ENCODE data around the gene TBC1D22A.

Gene TBC1D22A

DNA sequence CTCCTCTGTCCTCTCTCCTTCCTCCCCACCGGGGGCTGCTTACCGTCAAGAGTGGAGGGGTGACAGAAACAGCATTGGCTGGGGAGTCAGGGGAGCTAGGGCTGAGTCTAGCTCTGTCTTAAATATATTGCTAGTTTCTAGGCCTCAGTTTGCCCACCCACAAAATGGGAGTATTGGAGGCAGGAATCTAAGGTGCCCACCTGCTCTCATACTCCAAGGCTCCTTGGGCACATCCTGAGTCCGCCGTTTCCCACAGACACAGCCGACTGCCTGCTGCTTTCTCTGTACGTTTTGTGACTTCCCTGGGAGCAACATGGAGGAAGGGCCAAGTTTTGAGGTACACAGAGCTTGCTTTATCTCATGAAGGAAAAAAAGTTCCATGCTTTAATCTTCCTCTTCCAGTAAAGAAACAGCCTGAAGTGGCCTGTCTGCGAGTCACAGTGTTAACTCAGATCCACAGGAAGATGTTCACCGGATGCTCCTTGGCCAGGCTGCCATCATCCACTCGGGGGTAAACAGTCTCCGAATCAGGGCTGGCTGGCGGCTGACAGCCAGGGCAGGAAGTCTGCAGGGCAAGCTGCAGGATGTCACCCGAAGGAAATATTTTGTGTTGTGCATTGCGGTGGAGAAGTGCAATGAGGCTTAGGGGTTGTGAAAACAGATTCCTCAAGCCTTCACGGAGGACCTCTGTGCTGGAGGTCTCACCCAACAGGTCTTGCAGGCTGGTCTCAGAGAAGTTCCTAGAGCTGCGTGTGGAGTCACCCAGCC lies 13.4 kb upstream of the TBC1D22A start:
- Histone ChIP-seq H3K4me3 (ENCODE audit: low read length) (no peak overlapping the region), H3K9me3 (replicated peaks; ENCODE audit: low read length) (no peaks in the 10 kb centered on the region), H3K27me3 (ENCODE audit: control insufficient read depth, insufficient read depth, low read length) (peaks cover 12% of the 10 kb centered on the region), H3K9ac (ENCODE audit: low read depth, low read length) (no peak overlapping the region), H3K36me3 (ENCODE audit: insufficient read depth, low read length) (no peaks in the 10 kb centered on the region), H3K4me2 (ENCODE audit: low read length) (no peak overlapping the region), H3K4me1 (ENCODE audit: control insufficient read depth, insufficient read depth, low read length) (peaks cover 35% of the 10 kb centered on the region)

DNA sequence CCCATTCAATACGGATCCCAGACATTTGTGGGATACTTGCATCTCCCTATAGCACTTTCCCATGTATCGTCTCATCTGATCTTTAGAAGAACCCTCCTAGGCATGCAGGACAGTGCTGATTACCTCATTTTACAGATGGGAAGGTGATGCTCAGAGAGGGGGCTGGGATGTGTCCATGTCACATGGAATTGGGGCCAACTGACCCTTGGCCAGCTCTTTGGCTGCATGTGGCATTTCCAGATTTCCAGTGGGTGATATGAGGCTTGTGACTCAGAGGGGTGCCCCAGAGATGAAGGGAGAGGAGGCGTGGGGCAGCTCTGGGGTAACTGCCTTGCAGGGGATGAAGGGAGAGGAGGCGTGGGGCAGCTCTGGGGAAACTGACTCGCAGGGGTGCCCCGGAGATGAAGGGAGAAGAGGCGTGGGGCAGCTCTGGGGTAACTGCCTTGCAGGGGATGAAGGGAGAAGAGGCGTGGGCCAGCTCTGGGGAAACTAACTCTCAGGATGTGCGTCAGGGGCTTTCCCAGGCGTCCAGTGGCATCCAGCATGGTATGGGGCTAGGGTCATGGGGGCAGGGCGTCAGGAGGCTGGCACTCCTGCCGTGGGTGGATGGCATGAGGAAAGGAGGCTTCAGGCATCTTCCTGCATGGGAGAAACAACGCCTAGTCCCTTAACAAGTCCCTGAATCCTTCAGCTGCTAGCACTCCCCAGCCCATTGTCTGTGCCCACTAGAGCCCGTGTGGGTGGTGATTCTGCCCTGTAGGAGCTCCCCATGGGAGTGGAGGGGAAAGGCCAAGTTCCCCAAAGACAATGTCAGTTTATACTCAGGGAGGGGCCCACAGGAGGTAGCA lies 12.5 kb upstream of the TBC1D22A start:
- Histone ChIP-seq H3K9me3 (replicated peaks; ENCODE audit: low read length) (no peaks in the 10 kb centered on the region), H3K27me3 (ENCODE audit: control insufficient read depth, insufficient read depth, low read length) (peaks cover 12% of the 10 kb centered on the region), H3K4me2 (ENCODE audit: low read length) (no peak overlapping the region), H3K4me1 (ENCODE audit: control insufficient read depth, insufficient read depth, low read length) (peaks cover 42% of the 10 kb centered on the region), H3K9ac (ENCODE audit: low read depth, low read length) (no peak overlapping the region), H3K36me3 (ENCODE audit: insufficient read depth, low read length) (no peaks in the 10 kb centered on the region), H3K4me3 (ENCODE audit: low read length) (no peak overlapping the region)

DNA sequence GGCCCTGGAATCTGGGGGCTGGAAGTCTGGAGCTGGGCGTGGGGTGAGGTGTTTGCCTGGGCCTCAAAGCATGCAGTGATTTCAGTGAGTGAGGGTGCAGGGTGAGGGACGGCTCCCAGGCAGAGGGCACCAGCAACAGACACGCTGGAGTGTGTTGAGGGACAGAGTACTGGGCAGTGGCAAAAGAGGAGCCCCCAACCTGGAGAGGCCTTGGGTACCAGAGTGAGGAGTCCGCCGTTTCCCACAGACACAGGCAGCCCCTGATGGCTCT lies 12.0 kb upstream of the TBC1D22A start:
- H3K36me3 ChIP-seq (ENCODE audit: insufficient read depth, low read length): no peaks in the 10 kb centered on the region
- no peaks in the 10 kb centered on the region for H3K9me3 ChIP-seq (replicated peaks; ENCODE audit: low read length)
- H3K27me3 ChIP-seq (ENCODE audit: control insufficient read depth, insufficient read depth, low read length): peaks cover 12% of the 10 kb centered on the region
- H3K4me2 ChIP-seq (ENCODE audit: low read length): no peak overlapping the region
- no peak overlapping the region for H3K4me3 ChIP-seq (ENCODE audit: low read length)
- H3K9ac ChIP-seq (ENCODE audit: low read depth, low read length): no peak overlapping the region
- H3K4me1 ChIP-seq (ENCODE audit: control insufficient read depth, insufficient read depth, low read length): peaks cover 43% of the 10 kb centered on the region

DNA sequence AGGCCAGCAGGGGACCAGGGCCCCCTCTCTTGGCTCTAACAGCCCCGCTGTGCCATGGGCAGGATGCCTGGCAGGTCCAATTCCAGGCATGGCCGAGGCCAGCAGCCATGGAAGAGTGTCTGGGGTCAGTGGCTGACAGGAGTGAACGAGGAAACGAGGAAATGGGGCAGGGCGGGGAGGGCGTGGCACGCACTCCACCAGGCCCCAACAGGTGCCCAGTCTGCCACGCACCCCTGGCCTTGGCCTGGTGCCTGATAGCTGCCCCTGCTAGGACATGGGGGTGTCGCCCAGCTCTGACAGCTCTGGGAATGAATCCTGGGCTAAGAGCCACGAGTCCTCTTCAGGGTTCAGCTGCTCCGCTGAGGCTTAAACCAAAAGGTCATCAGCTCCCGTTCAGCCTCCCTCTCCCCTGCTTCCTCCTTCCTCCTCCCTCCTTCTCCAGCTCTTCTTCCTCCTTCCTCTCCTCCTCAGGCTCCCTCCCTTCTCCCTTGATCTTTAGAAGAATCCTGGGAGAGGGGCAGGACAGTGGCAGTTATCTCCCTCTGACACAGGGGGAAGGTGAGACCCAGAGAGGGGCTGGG lies 11.5 kb upstream of the TBC1D22A start:
- peaks cover 43% of the 10 kb centered on the region for H3K4me1 ChIP-seq (ENCODE audit: control insufficient read depth, insufficient read depth, low read length)
- no peaks in the 10 kb centered on the region for H3K9me3 ChIP-seq (replicated peaks; ENCODE audit: low read length)
- H3K27me3 ChIP-seq (ENCODE audit: control insufficient read depth, insufficient read depth, low read length): peaks cover 12% of the 10 kb centered on the region
- H3K4me2 ChIP-seq (ENCODE audit: low read length): no peak overlapping the region
- H3K4me3 ChIP-seq (ENCODE audit: low read length): no peak overlapping the region
- H3K9ac ChIP-seq (ENCODE audit: low read depth, low read length): no peak overlapping the region
- no peaks in the 10 kb centered on the region for H3K36me3 ChIP-seq (ENCODE audit: insufficient read depth, low read length)

DNA sequence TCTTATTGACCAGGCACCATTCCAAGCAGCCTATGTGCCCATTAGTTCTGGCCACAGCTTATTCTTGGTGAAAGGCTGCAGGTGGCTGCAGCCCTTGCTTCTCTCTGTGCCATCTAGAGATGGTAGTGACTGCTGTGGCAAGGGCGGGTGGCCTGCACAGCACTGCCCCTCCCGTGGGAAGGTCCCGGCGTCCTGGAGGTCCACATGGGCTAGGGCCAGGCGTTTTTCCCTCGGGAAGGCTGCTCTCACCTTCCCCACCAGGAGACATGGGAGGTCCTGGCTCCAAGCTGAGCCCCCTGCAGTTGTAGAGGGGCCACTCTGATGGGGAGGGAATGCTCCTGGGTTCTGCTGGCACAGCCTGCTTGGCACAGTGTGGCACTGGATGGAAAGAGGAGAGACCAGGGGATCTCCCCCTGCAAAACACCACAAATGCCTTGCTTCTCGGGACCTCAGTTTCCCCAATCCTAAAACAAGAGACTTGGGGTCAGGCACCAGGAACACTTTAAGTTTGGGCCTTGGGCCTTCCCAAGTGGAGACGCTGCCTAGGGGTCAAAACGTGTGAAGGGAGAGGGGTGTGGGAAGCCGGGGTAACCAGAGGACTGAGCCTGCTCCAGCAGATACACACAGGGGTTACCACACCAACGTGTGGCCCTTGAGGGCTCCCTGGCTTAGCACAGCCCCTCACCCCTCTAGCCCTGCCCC lies 10.0 kb upstream of the TBC1D22A start:
- Histone ChIP-seq H3K36me3 (ENCODE audit: insufficient read depth, low read length) (no peaks in the 10 kb centered on the region), H3K4me3 (ENCODE audit: low read length) (no peak overlapping the region), H3K9me3 (replicated peaks; ENCODE audit: low read length) (no peaks in the 10 kb centered on the region), H3K9ac (ENCODE audit: low read depth, low read length) (no peak overlapping the region), H3K4me1 (ENCODE audit: control insufficient read depth, insufficient read depth, low read length) (peaks cover 43% of the 10 kb centered on the region), H3K4me2 (ENCODE audit: low read length) (no peak overlapping the region), H3K27me3 (ENCODE audit: control insufficient read depth, insufficient read depth, low read length) (peaks cover 6% of the 10 kb centered on the region)

DNA sequence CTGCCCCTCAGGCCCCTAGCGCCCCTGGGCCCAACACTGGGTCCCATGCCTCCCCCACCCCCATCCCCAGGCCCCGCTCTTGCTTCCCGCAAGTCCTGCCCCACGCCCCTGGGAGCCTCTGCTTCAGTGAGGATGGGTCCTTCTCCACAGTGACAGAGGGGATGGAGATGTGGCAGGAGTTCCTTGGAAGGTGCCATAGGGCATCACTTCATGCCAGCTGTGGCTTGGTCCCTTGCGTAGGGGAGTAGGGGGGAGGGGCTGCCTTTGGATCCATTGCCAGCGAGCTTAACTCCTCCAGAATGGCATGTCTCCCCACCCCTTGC lies 9.5 kb upstream of the TBC1D22A start:
- peaks cover 43% of the 10 kb centered on the region for H3K4me1 ChIP-seq (ENCODE audit: control insufficient read depth, insufficient read depth, low read length)

DNA sequence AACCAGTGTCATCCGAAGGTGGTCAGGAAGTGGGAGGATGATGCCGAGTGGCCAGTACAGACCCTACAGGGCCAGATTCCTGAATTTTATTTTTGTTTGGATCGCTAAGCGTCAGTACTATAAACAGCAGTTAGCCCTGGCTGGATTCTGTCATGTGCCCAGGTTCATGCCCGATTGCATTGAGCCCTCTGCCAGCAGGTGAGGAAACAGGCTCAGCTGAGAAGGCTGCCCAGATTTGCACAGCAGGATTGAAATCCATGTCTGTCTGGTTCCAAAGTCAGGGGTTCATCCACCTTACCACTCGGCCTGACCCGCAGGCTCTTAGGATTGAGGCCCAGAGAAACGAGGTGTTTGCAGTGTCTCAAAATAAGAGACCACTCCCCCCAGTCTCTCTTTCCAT lies 9.1 kb upstream of the TBC1D22A start:
- Histone ChIP-seq H3K4me2 (ENCODE audit: low read length) (peak overlapping the region; percentile 75), H3K4me1 (ENCODE audit: control insufficient read depth, insufficient read depth, low read length) (peaks cover 43% of the 10 kb centered on the region), H3K4me3 (ENCODE audit: low read length) (peak overlapping the region; percentile 38), H3K9me3 (replicated peaks; ENCODE audit: low read length) (no peaks in the 10 kb centered on the region), H3K36me3 (ENCODE audit: insufficient read depth, low read length) (no peaks in the 10 kb centered on the region), H3K9ac (ENCODE audit: low read depth, low read length) (peak overlapping the region; percentile 84), H3K27me3 (ENCODE audit: control insufficient read depth, insufficient read depth, low read length) (no peaks in the 10 kb centered on the region)

More for the DNA sequence above, 9.5 kb upstream of the TBC1D22A start:
- no peak overlapping the region for H3K9ac ChIP-seq (ENCODE audit: low read depth, low read length)
- H3K4me3 ChIP-seq (ENCODE audit: low read length): no peak overlapping the region
- no peaks in the 10 kb centered on the region for H3K9me3 ChIP-seq (replicated peaks; ENCODE audit: low read length)
- no peaks in the 10 kb centered on the region for H3K36me3 ChIP-seq (ENCODE audit: insufficient read depth, low read length)
- peaks cover 1% of the 10 kb centered on the region for H3K27me3 ChIP-seq (ENCODE audit: control insufficient read depth, insufficient read depth, low read length)
- no peak overlapping the region for H3K4me2 ChIP-seq (ENCODE audit: low read length)

DNA sequence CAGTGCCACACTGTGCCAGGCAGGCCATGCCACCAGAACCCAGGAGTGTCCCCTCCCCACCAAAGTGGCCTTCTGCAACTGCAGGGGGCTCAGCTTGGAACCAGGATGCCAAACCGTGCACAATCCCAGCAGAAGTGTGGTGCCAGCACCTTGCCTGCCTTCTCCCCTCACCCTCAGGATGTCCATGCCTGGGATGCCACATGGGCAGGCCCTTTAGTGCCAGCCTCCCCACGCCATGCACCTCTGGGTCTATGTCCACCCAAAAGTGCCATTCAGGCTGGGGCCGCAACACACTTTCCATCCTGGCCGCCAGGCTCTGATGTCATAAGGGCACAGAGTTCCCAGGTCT lies 8.7 kb upstream of the TBC1D22A start:
- Histone ChIP-seq H3K4me1 (ENCODE audit: control insufficient read depth, insufficient read depth, low read length) (peaks cover 43% of the 10 kb centered on the region), H3K27me3 (ENCODE audit: control insufficient read depth, insufficient read depth, low read length) (no peaks in the 10 kb centered on the region), H3K4me3 (ENCODE audit: low read length) (peak overlapping the region; percentile 38), H3K36me3 (ENCODE audit: insufficient read depth, low read length) (no peaks in the 10 kb centered on the region), H3K9ac (ENCODE audit: low read depth, low read length) (peak overlapping the region; percentile 84), H3K4me2 (ENCODE audit: low read length) (peak overlapping the region; percentile 75), H3K9me3 (replicated peaks; ENCODE audit: low read length) (no peaks in the 10 kb centered on the region)

DNA sequence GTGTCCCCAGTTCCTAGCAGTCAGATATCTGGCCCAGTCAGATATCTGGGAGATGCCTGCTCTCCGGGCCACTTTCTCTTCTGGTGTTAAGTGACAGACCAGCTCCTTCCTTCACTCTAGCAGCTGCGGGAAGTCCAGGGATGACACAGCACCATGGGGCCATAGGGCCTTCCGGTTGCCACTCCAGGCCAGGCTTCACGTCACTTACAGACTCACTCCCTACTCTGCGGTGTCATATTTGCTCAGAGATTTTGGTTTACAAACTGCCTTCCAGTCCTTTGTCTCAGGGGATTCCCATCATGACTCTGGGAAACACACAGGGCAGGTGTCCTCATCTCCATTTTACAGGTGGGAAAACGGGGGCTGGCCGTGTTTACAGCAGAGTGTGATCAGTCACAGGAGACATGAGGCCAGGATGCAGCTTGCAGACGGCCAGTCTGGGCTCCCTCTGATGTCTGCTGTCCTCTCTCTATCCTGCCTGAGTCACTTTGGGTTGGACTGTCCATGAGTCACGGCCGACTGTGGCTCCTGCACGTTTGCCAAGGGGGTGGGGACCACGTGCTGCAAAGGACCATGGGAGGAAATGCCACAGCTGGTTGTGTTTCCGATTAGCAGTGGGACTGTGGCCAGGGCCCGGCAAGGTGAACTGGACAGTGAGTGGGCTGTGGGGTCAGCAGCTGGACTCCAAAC lies 8.2 kb upstream of the TBC1D22A start:
- Histone ChIP-seq H3K9ac (ENCODE audit: low read depth, low read length) (peak overlapping the region; percentile 84), H3K27me3 (ENCODE audit: control insufficient read depth, insufficient read depth, low read length) (no peaks in the 10 kb centered on the region), H3K4me3 (ENCODE audit: low read length) (peak overlapping the region; percentile 38), H3K9me3 (replicated peaks; ENCODE audit: low read length) (no peaks in the 10 kb centered on the region), H3K36me3 (ENCODE audit: insufficient read depth, low read length) (no peaks in the 10 kb centered on the region), H3K4me1 (ENCODE audit: control insufficient read depth, insufficient read depth, low read length) (peaks cover 40% of the 10 kb centered on the region), H3K4me2 (ENCODE audit: low read length) (peak overlapping the region; percentile 75)

DNA sequence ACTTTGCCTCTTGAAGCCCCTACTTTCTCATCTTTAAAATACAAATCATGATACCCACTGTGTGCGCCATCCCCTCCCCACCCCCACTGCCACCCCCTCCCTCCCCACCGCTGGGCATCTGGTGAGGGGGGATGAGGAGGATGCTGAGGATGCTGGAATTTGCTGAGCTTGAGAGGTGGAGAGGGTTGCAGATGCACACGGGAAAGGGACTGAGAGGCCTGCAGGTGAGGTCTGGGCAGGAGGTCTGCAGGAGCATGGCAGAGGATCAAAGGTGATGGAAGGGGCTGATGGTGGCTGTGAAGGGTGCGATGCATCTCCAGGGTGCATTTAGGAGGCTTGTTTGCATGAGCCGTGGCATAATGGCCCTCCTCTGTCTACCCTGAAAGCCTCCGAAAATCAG lies 7.6 kb upstream of the TBC1D22A start:
- no peak overlapping the region for H3K9ac ChIP-seq (ENCODE audit: low read depth, low read length)
- no peaks in the 10 kb centered on the region for H3K27me3 ChIP-seq (ENCODE audit: control insufficient read depth, insufficient read depth, low read length)
- H3K4me2 ChIP-seq (ENCODE audit: low read length): peak overlapping the region; percentile 55
- no peak overlapping the region for H3K4me3 ChIP-seq (ENCODE audit: low read length)
- H3K36me3 ChIP-seq (ENCODE audit: insufficient read depth, low read length): no peaks in the 10 kb centered on the region
- H3K9me3 ChIP-seq (replicated peaks; ENCODE audit: low read length): no peaks in the 10 kb centered on the region
- peaks cover 35% of the 10 kb centered on the region for H3K4me1 ChIP-seq (ENCODE audit: control insufficient read depth, insufficient read depth, low read length)

DNA sequence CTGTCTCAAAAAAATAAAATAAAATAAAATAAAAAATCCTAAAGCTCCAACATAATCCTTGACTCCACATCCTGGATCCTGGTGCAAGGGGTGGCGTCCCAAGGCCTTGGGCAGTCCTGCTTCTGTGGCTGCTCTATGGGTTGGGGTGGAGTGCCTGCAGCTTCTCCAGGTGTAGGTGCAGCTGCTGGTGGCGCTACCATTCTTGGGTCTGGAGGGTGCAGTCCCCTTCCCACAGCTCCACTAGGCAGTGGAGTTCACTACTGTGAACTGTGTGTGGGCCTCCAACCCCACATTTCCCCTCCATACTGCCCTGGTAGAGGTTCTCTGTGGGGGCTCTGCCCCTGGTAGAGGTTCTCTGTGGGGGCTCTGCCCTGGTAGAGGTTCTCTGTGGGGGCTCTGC lies 6.9 kb upstream of the TBC1D22A start:
- Histone ChIP-seq H3K36me3 (ENCODE audit: insufficient read depth, low read length) (no peaks in the 10 kb centered on the region), H3K27me3 (ENCODE audit: control insufficient read depth, insufficient read depth, low read length) (no peaks in the 10 kb centered on the region), H3K4me1 (ENCODE audit: control insufficient read depth, insufficient read depth, low read length) (peaks cover 28% of the 10 kb centered on the region), H3K9ac (ENCODE audit: low read depth, low read length) (no peak overlapping the region), H3K4me3 (ENCODE audit: low read length) (no peak overlapping the region), H3K9me3 (replicated peaks; ENCODE audit: low read length) (no peaks in the 10 kb centered on the region), H3K4me2 (ENCODE audit: low read length) (no peak overlapping the region)
